Thyroid gland (tissue), 4 donors: Measurements from ENCODE around the gene CNTLN.

Experiments used
- POLR2A ChIP-seq, 2 donors: fragments of 450-650 bp; IDR thresholded peaks; one replicate each; pipeline ENCODE4 v1.6.1; 2017; ENCODE audit warnings: antibody characterized with exemption in 2 of 2, mild to moderate bottlenecking in 2 of 2, moderate library complexity in 1 of 2
- TF ChIP-seq, protein P1 (sequence below), 6 experiments: fragments of 200-600 bp in 3 of 6; fragments of 450-650 bp in 3 of 6; sonication (generic) in 3 of 6; IDR thresholded peaks; one replicate each; pipeline ENCODE4 v1.5.1; 2016 to 2019; ENCODE audit warnings: antibody characterized with exemption in 6 of 6, mild to moderate bottlenecking in 2 of 6, inconsistent platforms in 1 of 6, moderate library complexity in 1 of 6

DNA sequence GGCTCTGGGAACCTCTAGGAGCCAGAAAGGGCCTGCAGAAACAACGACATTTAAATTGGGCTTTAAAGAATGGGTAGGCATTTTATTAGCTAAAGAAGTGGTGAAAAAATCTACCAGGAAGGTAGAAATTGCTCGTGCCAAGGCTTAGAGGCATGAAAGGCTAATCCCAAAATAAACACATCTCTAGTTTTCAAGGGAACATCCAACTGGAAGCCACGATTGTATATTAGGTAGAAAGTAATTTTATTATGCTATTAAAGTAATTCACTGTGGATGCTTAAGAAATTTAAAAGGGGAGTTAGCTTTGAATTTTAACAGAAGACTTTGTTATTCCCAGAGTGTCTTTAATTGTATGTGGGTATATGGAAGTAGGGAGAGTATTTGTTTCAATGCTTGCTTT is 17.5 kb upstream of the CNTLN start:
- TF ChIP-seq POLR2A (IDR thresholded peaks at IDR 0.05) = no peak
- TF ChIP-seq, protein P1, sequence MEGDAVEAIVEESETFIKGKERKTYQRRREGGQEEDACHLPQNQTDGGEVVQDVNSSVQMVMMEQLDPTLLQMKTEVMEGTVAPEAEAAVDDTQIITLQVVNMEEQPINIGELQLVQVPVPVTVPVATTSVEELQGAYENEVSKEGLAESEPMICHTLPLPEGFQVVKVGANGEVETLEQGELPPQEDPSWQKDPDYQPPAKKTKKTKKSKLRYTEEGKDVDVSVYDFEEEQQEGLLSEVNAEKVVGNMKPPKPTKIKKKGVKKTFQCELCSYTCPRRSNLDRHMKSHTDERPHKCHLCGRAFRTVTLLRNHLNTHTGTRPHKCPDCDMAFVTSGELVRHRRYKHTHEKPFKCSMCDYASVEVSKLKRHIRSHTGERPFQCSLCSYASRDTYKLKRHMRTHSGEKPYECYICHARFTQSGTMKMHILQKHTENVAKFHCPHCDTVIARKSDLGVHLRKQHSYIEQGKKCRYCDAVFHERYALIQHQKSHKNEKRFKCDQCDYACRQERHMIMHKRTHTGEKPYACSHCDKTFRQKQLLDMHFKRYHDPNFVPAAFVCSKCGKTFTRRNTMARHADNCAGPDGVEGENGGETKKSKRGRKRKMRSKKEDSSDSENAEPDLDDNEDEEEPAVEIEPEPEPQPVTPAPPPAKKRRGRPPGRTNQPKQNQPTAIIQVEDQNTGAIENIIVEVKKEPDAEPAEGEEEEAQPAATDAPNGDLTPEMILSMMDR (IDR thresholded peaks at IDR 0.05) = no peak
